K562 (cell line): ENCODE data around the gene KLHL6. TPM values are rescaled to one million over a fixed set of nuclear protein-coding genes. Genes with fewer than 3 reads are reported as not detected.
A peak's percentile ranks its signal among the peaks of the same experiment; 100 is the strongest.

Experiments used
- GATA2 ChIP-seq: sonication (generic); formaldehyde crosslinking; IDR thresholded peaks from 2 replicates; pipeline ENCODE4 v1.4.0; 2020; ENCODE audit warnings: mild to moderate bottlenecking, missing genetic modification reagents
- NCOR1 ChIP-seq: fragments of 450-650 bp; IDR thresholded peaks from 2 replicates; pipeline ENCODE4 v1.6.1; 2016; ENCODE audit warnings: mild to moderate bottlenecking, moderate library complexity
- PHF8 ChIP-seq: fragments of 200-600 bp; sonication (generic); IDR thresholded peaks from 2 replicates; pipeline ENCODE4 v1.6.1; 2012; ENCODE audit warnings: mixed run types, mild to moderate bottlenecking, inconsistent platforms, low read length, moderate library complexity, borderline replicate concordance
- PTRF ChIP-seq: fragments of 450-650 bp; IDR thresholded peaks from 2 replicates; pipeline ENCODE4 v1.6.1; 2016; ENCODE audit warnings: mild to moderate bottlenecking, missing genetic modification characterization, missing compliant biosample characterization
- RBM25 ChIP-seq: fragments of 200-400 bp; formaldehyde crosslinking; IDR thresholded peaks from 2 replicates; pipeline ENCODE4 v1.6.1; 2018; ENCODE audit warnings: low read length, low read depth, moderate library complexity; ENCODE audit not compliant: severe bottlenecking
- RFX1 ChIP-seq: fragments of 450-650 bp; IDR thresholded peaks from 2 replicates; pipeline ENCODE4 v1.6.1; 2016; ENCODE audit warnings: mild to moderate bottlenecking, moderate library complexity
- SMAD4 ChIP-seq: fragments of 250-450 bp; sonication (Bioruptor Pico); conservative IDR thresholded peaks from 2 replicates; pipeline ENCODE4 v1.8.0; 2021; ENCODE audit warnings: inconsistent platforms, mild to moderate bottlenecking, moderate library complexity
- TRIM24 ChIP-seq, 2 experiments: fragments of 450-650 bp; IDR thresholded peaks; 2 replicates each; pipeline ENCODE4 v1.6.1; 2016
- ZNF324 ChIP-seq: fragments of 250-450 bp; sonication (Bioruptor Pico); IDR thresholded peaks from 2 replicates; pipeline ENCODE4 v1.4.0; 2020; ENCODE audit warnings: mild to moderate bottlenecking
- ZNF780A ChIP-seq: fragments of 250-450 bp; sonication (Bioruptor Pico); IDR thresholded peaks from 2 replicates; pipeline ENCODE4 v1.5.0; 2021; ENCODE audit warnings: mild to moderate bottlenecking
- polyA plus RNA-seq, 8 experiments: library from polyadenylated mRNA; depleted of rRNA in 4 of 8; stranded (reverse) in 5 of 8; unstranded in 3 of 8; fragments of >200 nt; fragmentation: Nextera tagmentation in 2 of 8; fragmentation: Illumina TruSeq in 1 of 8; extraction: Ambion mirVana in 2 of 8; extraction: Trizol in 1 of 8; gene quantifications; 2 replicates each; pipeline versions ENCODE4 v1.2.1 to v1.2.3, GENCODE V29; 2011 to 2014; ENCODE audit warnings: inconsistent platforms in 1 of 8, missing spikeins in 1 of 8
- total RNA-seq, 7 experiments: library from RNA; depleted of rRNA in 6 of 7; stranded (reverse); fragments of >200 nt in 6 of 7; fragmentation: Illumina TruSeq in 2 of 7; extraction: Trizol in 2 of 7; gene quantifications; 2 replicates each; pipeline versions ENCODE4 v1.2.1 to v1.2.3, GENCODE V29; 2011 to 2021; ENCODE audit warnings: low replicate concordance in 1 of 7
- TF ChIP-seq, protein P1 (sequence below), 2 experiments: fragments of 450-650 bp in 1 of 2; sonication (generic) in 1 of 2; formaldehyde crosslinking in 1 of 2; IDR thresholded peaks in 1 of 2; conservative IDR thresholded peaks in 1 of 2; 2 replicates each; pipeline versions ENCODE4 v1.6.1 to v1.8.1; 2016 to 2023; ENCODE audit warnings: mild to moderate bottlenecking in 2 of 2, moderate library complexity in 2 of 2, inconsistent platforms in 1 of 2, missing genetic modification reagents in 1 of 2
- TF ChIP-seq, protein P2 (sequence below), 2 experiments: fragments of 250-450 bp in 1 of 2; fragments of 450-650 bp in 1 of 2; sonication (Bioruptor Pico) in 1 of 2; IDR thresholded peaks; 2 replicates each; pipeline versions ENCODE4 v1.6.1 to v1.8.0; 2016 to 2021; ENCODE audit warnings: mild to moderate bottlenecking in 2 of 2, moderate library complexity in 2 of 2, missing compliant biosample characterization in 1 of 2, missing genetic modification characterization in 1 of 2
- TF ChIP-seq, protein P3 (sequence below): sonication (generic); formaldehyde crosslinking; IDR thresholded peaks from 2 replicates; pipeline ENCODE4 v1.8.0; 2023; ENCODE audit warnings: missing genetic modification reagents, mild to moderate bottlenecking, borderline replicate concordance
- TF ChIP-seq, protein P4 (sequence below): sonication (generic); formaldehyde crosslinking; IDR thresholded peaks from 2 replicates; pipeline ENCODE4 v1.8.0; 2022; ENCODE audit warnings: mild to moderate bottlenecking, missing genetic modification reagents, borderline replicate concordance

KLHL6 gene
- total and polyA plus RNA-seq, 9 of the 15 experiments (the other 6 are each of a cell fraction or from before 2014, with no cell fraction given): 0.18 to 2.1 (median 1.4) TPM

DNA sequence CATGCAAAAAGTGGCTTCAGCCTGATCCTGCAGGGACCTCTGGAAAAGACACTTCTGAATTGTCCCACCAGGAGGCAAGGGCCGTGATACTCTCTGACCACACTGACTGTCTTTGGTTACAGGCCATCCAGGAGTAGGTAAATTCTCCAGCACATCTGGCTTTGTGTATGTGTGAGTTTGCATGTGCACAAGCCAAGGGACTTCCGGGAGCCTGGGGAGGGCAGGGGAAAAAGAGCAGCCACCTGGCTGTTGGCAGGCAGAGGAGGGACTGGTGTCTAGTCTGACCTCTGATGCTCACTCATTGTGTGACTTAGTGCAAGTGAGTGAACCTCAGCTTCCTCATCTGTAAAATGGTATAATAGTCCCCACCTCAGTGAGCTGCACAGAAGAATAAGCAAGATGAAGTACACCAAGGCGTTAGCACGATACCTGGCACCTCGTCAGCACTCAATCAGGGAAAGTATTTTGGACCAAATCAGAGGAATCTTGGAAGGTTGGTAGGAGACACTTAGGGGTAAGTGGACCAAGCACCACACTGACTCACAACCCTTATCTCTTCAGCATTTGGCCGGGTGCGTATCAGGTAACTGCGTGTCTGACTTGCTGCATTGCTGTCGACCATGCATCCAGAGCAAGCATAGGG is 19.1 kb downstream of the KLHL6 start (continued):
- TF ChIP-seq, protein P1, sequence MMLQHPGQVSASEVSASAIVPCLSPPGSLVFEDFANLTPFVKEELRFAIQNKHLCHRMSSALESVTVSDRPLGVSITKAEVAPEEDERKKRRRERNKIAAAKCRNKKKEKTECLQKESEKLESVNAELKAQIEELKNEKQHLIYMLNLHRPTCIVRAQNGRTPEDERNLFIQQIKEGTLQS (IDR thresholded peaks at IDR 0.05): peak; percentile 46; the same call in 1 of the 2 replicates
- TF ChIP-seq, protein P1 (CRISPR knock-in tag; conservative IDR thresholded peaks at IDR 0.05): 0 out of 2 replicates have a peak, but pooled peaks have one; percentile 43
- TF ChIP-seq, protein P2, sequence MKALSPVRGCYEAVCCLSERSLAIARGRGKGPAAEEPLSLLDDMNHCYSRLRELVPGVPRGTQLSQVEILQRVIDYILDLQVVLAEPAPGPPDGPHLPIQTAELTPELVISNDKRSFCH (CRISPR knock-in tag; IDR thresholded peaks at IDR 0.05): no peak
- TF ChIP-seq, protein P2 (tag; IDR thresholded peaks at IDR 0.05): no peak
- TF ChIP-seq GATA2 (CRISPR knock-in tag) (peak; percentile 41; the same call in 1 of the 2 replicates), SMAD4 (CRISPR knock-in tag) (peak; percentile 55; the same call in 1 of the 2 replicates), ZNF780A (CRISPR knock-in tag) (no peak), RFX1 (no peak), TRIM24 (IDR thresholded peaks at IDR 0.05) (no peak), RBM25 (peak; percentile 96), NCOR1 (peak; percentile 27; the same call in 1 of the 2 replicates), PTRF (tag) (no peak), ZNF324 (no peak), PHF8 (no peak)
- TF ChIP-seq, protein P3, sequence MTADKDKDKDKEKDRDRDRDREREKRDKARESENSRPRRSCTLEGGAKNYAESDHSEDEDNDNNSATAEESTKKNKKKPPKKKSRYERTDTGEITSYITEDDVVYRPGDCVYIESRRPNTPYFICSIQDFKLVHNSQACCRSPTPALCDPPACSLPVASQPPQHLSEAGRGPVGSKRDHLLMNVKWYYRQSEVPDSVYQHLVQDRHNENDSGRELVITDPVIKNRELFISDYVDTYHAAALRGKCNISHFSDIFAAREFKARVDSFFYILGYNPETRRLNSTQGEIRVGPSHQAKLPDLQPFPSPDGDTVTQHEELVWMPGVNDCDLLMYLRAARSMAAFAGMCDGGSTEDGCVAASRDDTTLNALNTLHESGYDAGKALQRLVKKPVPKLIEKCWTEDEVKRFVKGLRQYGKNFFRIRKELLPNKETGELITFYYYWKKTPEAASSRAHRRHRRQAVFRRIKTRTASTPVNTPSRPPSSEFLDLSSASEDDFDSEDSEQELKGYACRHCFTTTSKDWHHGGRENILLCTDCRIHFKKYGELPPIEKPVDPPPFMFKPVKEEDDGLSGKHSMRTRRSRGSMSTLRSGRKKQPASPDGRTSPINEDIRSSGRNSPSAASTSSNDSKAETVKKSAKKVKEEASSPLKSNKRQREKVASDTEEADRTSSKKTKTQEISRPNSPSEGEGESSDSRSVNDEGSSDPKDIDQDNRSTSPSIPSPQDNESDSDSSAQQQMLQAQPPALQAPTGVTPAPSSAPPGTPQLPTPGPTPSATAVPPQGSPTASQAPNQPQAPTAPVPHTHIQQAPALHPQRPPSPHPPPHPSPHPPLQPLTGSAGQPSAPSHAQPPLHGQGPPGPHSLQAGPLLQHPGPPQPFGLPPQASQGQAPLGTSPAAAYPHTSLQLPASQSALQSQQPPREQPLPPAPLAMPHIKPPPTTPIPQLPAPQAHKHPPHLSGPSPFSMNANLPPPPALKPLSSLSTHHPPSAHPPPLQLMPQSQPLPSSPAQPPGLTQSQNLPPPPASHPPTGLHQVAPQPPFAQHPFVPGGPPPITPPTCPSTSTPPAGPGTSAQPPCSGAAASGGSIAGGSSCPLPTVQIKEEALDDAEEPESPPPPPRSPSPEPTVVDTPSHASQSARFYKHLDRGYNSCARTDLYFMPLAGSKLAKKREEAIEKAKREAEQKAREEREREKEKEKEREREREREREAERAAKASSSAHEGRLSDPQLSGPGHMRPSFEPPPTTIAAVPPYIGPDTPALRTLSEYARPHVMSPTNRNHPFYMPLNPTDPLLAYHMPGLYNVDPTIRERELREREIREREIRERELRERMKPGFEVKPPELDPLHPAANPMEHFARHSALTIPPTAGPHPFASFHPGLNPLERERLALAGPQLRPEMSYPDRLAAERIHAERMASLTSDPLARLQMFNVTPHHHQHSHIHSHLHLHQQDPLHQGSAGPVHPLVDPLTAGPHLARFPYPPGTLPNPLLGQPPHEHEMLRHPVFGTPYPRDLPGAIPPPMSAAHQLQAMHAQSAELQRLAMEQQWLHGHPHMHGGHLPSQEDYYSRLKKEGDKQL: no peak
- TF ChIP-seq, protein P4, sequence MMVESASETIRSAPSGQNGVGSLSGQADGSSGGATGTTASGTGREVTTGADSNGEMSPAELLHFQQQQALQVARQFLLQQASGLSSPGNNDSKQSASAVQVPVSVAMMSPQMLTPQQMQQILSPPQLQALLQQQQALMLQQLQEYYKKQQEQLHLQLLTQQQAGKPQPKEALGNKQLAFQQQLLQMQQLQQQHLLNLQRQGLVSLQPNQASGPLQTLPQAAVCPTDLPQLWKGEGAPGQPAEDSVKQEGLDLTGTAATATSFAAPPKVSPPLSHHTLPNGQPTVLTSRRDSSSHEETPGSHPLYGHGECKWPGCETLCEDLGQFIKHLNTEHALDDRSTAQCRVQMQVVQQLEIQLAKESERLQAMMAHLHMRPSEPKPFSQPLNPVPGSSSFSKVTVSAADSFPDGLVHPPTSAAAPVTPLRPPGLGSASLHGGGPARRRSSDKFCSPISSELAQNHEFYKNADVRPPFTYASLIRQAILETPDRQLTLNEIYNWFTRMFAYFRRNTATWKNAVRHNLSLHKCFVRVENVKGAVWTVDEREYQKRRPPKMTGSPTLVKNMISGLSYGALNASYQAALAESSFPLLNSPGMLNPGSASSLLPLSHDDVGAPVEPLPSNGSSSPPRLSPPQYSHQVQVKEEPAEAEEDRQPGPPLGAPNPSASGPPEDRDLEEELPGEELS (CRISPR knock-in tag): no peak
